Measurements from ENCODE around the gene AIFM3. TPM values are rescaled to one million over a fixed set of nuclear protein-coding genes. Genes with fewer than 3 reads are reported as not detected.

The AIFM3 gene
- total RNA-seq, 1 experiment from 2014 or later, result 0.38 TPM

GRCh38 chr22:20948989-20949388, 18.1 kb upstream of the AIFM3 start:
- no peak for DNase-seq
- Histone ChIP-seq H3K4me3 (ENCODE audit: insufficient read depth, low read depth, low read length) (no peak overlapping the region), H3K27me3 (ENCODE audit: control insufficient read depth, insufficient read depth, low read length) (no peaks in the 10 kb centered on the region), H3K36me3 (replicated peaks; ENCODE audit: control insufficient read depth, insufficient read depth, low read length) (peaks cover 26% of the 10 kb centered on the region)

GRCh38 chr22:20949698-20950183, 17.3 kb upstream of the AIFM3 start:
- H3K4me3 ChIP-seq (ENCODE audit: insufficient read depth, low read depth, low read length), result no peak overlapping the region
- no peaks in the 10 kb centered on the region for H3K27me3 ChIP-seq (ENCODE audit: control insufficient read depth, insufficient read depth, low read length)
- peaks cover 26% of the 10 kb centered on the region for H3K36me3 ChIP-seq (replicated peaks; ENCODE audit: control insufficient read depth, insufficient read depth, low read length)
- no peak for DNase-seq

- peaks cover 26% of the 10 kb centered on the region for H3K36me3 ChIP-seq (replicated peaks; ENCODE audit: control insufficient read depth, insufficient read depth, low read length)
- H3K27me3 ChIP-seq (ENCODE audit: control insufficient read depth, insufficient read depth, low read length), result no peaks in the 10 kb centered on the region
- no peak for DNase-seq
These were observed 15.7 kb upstream of the AIFM3 start for GRCh38 chr22:20951151-20951931.

GRCh38 chr22:20951932-20952380, 15.1 kb upstream of the AIFM3 start:
- Histone ChIP-seq H3K36me3 (replicated peaks; ENCODE audit: control insufficient read depth, insufficient read depth, low read length) (peaks cover 26% of the 10 kb centered on the region), H3K4me3 (ENCODE audit: insufficient read depth, low read depth, low read length) (no peak overlapping the region), H3K27me3 (ENCODE audit: control insufficient read depth, insufficient read depth, low read length) (no peaks in the 10 kb centered on the region)
- DNase-seq, result no peak

More at GRCh38 chr22:20951151-20951931, 15.7 kb upstream of the AIFM3 start:
- no peak overlapping the region for H3K4me3 ChIP-seq (ENCODE audit: insufficient read depth, low read depth, low read length)

GRCh38 chr22:20952544-20953341, 14.3 kb upstream of the AIFM3 start:
- Histone ChIP-seq H3K36me3 (replicated peaks; ENCODE audit: control insufficient read depth, insufficient read depth, low read length) (peaks cover 26% of the 10 kb centered on the region), H3K27me3 (ENCODE audit: control insufficient read depth, insufficient read depth, low read length) (peaks cover 2% of the 10 kb centered on the region; the same call in 1 of the 2 replicates), H3K4me3 (ENCODE audit: insufficient read depth, low read depth, low read length) (no peak overlapping the region)
- no peak for DNase-seq

GRCh38 chr22:20953342-20953608, 13.8 kb upstream of the AIFM3 start:
- no peak overlapping the region for H3K4me3 ChIP-seq (ENCODE audit: insufficient read depth, low read depth, low read length)
- H3K36me3 ChIP-seq (replicated peaks; ENCODE audit: control insufficient read depth, insufficient read depth, low read length), result peaks cover 26% of the 10 kb centered on the region
- peaks cover 2% of the 10 kb centered on the region; the same call in 1 of the 2 replicates for H3K27me3 ChIP-seq (ENCODE audit: control insufficient read depth, insufficient read depth, low read length)
- DNase-seq, result no peak

GRCh38 chr22:20953668-20954500, 13.2 kb upstream of the AIFM3 start:
- Histone ChIP-seq H3K4me3 (ENCODE audit: insufficient read depth, low read depth, low read length) (no peak overlapping the region), H3K27me3 (ENCODE audit: control insufficient read depth, insufficient read depth, low read length) (peaks cover 2% of the 10 kb centered on the region; the same call in 1 of the 2 replicates), H3K36me3 (replicated peaks; ENCODE audit: control insufficient read depth, insufficient read depth, low read length) (peaks cover 26% of the 10 kb centered on the region)
- no peak for DNase-seq

GRCh38 chr22:20955548-20955947, 11.5 kb upstream of the AIFM3 start:
- Histone ChIP-seq H3K4me3 (ENCODE audit: insufficient read depth, low read depth, low read length) (no peak overlapping the region), H3K27me3 (ENCODE audit: control insufficient read depth, insufficient read depth, low read length) (peaks cover 2% of the 10 kb centered on the region; the same call in 1 of the 2 replicates), H3K36me3 (replicated peaks; ENCODE audit: control insufficient read depth, insufficient read depth, low read length) (peaks cover 19% of the 10 kb centered on the region)
- no peak for DNase-seq

- Histone ChIP-seq H3K27me3 (ENCODE audit: control insufficient read depth, insufficient read depth, low read length) (peaks cover 2% of the 10 kb centered on the region; the same call in 1 of the 2 replicates), H3K4me3 (ENCODE audit: insufficient read depth, low read depth, low read length) (peak overlapping the region; percentile 80), H3K36me3 (replicated peaks; ENCODE audit: control insufficient read depth, insufficient read depth, low read length) (peaks cover 11% of the 10 kb centered on the region)
- DNase-seq, result peak; percentile 76
These were observed 10.6 kb upstream of the AIFM3 start for GRCh38 chr22:20956258-20957101.

GRCh38 chr22:20957102-20957682, 9.9 kb upstream of the AIFM3 start:
- peaks cover 2% of the 10 kb centered on the region; the same call in 1 of the 2 replicates for H3K27me3 ChIP-seq (ENCODE audit: control insufficient read depth, insufficient read depth, low read length)
- H3K4me3 ChIP-seq (ENCODE audit: insufficient read depth, low read depth, low read length), result peak overlapping the region; percentile 80
- peaks cover 6% of the 10 kb centered on the region for H3K36me3 ChIP-seq (replicated peaks; ENCODE audit: control insufficient read depth, insufficient read depth, low read length)
- peak; percentile 84 for DNase-seq

GRCh38 chr22:20957683-20958431, 9.2 kb upstream of the AIFM3 start:
- Histone ChIP-seq H3K4me3 (ENCODE audit: insufficient read depth, low read depth, low read length) (peak overlapping the region; percentile 80), H3K36me3 (replicated peaks; ENCODE audit: control insufficient read depth, insufficient read depth, low read length) (peaks cover 4% of the 10 kb centered on the region), H3K27me3 (ENCODE audit: control insufficient read depth, insufficient read depth, low read length) (peaks cover 4% of the 10 kb centered on the region)
- peak; percentile 89 for DNase-seq

- no peak overlapping the region for H3K4me3 ChIP-seq (ENCODE audit: insufficient read depth, low read depth, low read length)
- no peaks in the 10 kb centered on the region for H3K36me3 ChIP-seq (replicated peaks; ENCODE audit: control insufficient read depth, insufficient read depth, low read length)
- peaks cover 24% of the 10 kb centered on the region for H3K27me3 ChIP-seq (ENCODE audit: control insufficient read depth, insufficient read depth, low read length)
- no peak for DNase-seq
These were observed 7.2 kb upstream of the AIFM3 start for GRCh38 chr22:20959578-20960461.
